ENCODE measurements around the gene FAM98C. TPM values are rescaled to one million over a fixed set of nuclear protein-coding genes. Genes with fewer than 3 reads are reported as not detected.
A peak's percentile ranks its signal among the peaks of the same experiment; 100 is the strongest.

Gene FAM98C
- total RNA-seq, 1 donor from 2014 or later = 11.8 TPM

DNA sequence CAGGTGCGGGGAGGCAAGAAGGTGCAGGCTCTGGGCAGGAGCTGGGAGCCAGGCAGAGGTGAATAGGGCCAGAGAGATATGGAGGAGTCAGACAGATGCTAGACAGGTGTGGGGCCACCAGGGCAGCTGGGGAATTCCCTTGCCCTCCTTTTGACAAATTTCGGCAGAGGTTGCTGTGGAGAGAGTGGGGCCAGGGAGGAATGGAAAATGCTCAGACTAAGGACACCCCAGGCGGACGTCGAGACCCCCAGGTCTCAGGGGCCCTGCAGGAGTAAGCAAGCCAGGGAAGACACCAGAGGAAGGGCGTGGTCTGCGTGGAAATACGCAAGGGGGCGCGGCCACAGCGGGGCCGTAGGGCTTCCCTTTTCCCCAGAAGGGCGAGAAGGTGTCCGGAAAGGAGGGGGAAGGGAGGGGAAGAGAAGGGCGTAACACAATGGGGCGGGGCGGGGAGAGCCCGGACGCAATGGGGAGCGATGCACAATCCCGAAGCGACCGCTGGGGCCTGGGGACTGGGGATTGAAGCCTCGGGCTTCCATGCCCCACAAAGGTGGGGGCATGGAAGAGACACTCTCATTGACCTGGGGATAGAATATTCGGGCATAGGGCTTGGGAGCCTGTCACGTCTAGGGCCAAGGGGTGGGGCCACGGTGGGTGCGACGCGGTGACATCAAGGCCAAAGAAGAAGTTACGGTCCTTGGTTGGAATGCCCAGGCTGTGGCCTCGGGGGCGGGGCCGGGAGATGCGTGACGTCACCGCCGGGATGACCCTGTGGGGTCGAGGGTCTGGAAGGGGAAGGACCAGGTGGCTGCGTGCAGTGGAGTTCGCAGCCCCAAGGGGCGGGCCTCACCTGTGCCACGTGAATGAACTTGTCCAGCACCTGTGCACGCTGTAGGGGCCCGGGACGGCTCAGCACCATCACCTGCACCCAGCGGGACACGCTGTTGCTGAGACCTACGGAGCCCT is 14.9 kb downstream of the FAM98C start:
- Mint-ChIP-seq H3K36me3 (ENCODE audit: low read depth) (no peaks in the 10 kb centered on the region), H3K4me1 (peaks cover 12% of the 10 kb centered on the region), H3K4me3 (peak overlapping the region; percentile 83), H3K9me3 (no peaks in the 10 kb centered on the region), H3K27ac (ENCODE audit: unreplicated experiment) (no peak overlapping the region), H3K27me3 (ENCODE audit: low read depth) (peaks cover 28% of the 10 kb centered on the region)
- peak; percentile 46 for DNase-seq (ENCODE audit: low read depth, low spot score)
- TF ChIP-seq, protein P1, sequence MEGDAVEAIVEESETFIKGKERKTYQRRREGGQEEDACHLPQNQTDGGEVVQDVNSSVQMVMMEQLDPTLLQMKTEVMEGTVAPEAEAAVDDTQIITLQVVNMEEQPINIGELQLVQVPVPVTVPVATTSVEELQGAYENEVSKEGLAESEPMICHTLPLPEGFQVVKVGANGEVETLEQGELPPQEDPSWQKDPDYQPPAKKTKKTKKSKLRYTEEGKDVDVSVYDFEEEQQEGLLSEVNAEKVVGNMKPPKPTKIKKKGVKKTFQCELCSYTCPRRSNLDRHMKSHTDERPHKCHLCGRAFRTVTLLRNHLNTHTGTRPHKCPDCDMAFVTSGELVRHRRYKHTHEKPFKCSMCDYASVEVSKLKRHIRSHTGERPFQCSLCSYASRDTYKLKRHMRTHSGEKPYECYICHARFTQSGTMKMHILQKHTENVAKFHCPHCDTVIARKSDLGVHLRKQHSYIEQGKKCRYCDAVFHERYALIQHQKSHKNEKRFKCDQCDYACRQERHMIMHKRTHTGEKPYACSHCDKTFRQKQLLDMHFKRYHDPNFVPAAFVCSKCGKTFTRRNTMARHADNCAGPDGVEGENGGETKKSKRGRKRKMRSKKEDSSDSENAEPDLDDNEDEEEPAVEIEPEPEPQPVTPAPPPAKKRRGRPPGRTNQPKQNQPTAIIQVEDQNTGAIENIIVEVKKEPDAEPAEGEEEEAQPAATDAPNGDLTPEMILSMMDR (conservative IDR thresholded peaks at IDR 0.05) = peak; percentile 43

DNA sequence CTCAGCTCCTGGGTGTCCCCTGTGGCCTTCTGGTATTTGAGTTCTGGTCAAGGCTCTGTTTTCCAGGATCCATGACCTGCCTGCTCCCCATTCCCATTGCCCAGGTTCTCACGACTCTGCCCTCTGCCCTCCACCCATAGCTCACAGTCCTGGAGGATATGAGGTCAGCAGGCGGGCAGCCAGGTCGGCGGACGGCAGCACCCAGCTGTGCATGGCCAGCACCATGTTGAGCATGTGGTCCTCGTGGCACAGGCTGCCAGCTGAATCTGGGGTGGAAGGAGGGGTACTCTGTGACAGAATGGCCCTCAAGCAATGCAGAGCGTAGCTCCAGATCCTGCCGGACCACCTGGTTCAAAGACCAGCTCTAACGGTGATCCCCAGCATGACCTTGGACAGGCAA is 18.0 kb downstream of the FAM98C start:
- Mint-ChIP-seq H3K4me1 (peaks cover 12% of the 10 kb centered on the region), H3K27me3 (ENCODE audit: low read depth) (peaks cover 28% of the 10 kb centered on the region), H3K36me3 (ENCODE audit: low read depth) (no peaks in the 10 kb centered on the region), H3K4me3 (no peak overlapping the region), H3K27ac (ENCODE audit: unreplicated experiment) (no peak overlapping the region), H3K9me3 (no peaks in the 10 kb centered on the region)
- DNase-seq (ENCODE audit: low read depth, low spot score) = no peak
- TF ChIP-seq, protein P1 (conservative IDR thresholded peaks at IDR 0.05) = no peak

GRCh38 chr19:38421856-38422255 is 19.0 kb downstream of the FAM98C start:
- no peak overlapping the region for H3K27ac Mint-ChIP-seq (ENCODE audit: unreplicated experiment)
- peaks cover 25% of the 10 kb centered on the region for H3K27me3 Mint-ChIP-seq (ENCODE audit: low read depth)
- H3K4me3 Mint-ChIP-seq = no peak overlapping the region
- no peak for DNase-seq (ENCODE audit: low read depth, low spot score)
- TF ChIP-seq, protein P1 (conservative IDR thresholded peaks at IDR 0.05) = no peak
- H3K4me1 Mint-ChIP-seq = peaks cover 16% of the 10 kb centered on the region
- H3K36me3 Mint-ChIP-seq (ENCODE audit: low read depth) = no peaks in the 10 kb centered on the region
- no peaks in the 10 kb centered on the region for H3K9me3 Mint-ChIP-seq

GRCh38 chr19:38422438-38422837 is 19.5 kb downstream of the FAM98C start:
- no peak overlapping the region for H3K4me3 Mint-ChIP-seq
- no peaks in the 10 kb centered on the region for H3K36me3 Mint-ChIP-seq (ENCODE audit: low read depth)
- no peak for DNase-seq (ENCODE audit: low read depth, low spot score)
- H3K27ac Mint-ChIP-seq (ENCODE audit: unreplicated experiment) = no peak overlapping the region
- no peaks in the 10 kb centered on the region for H3K9me3 Mint-ChIP-seq
- peaks cover 11% of the 10 kb centered on the region for H3K4me1 Mint-ChIP-seq
- H3K27me3 Mint-ChIP-seq (ENCODE audit: low read depth) = peaks cover 19% of the 10 kb centered on the region
- TF ChIP-seq, protein P1 (conservative IDR thresholded peaks at IDR 0.05) = no peak

- peak overlapping the region; percentile 19 for H3K27ac Mint-ChIP-seq (ENCODE audit: unreplicated experiment)
- no peak overlapping the region for H3K4me3 Mint-ChIP-seq
- H3K4me1 Mint-ChIP-seq = peaks cover 4% of the 10 kb centered on the region
- no peaks in the 10 kb centered on the region for H3K9me3 Mint-ChIP-seq
- DNase-seq (ENCODE audit: low read depth, low spot score) = no peak
- TF ChIP-seq, protein P1 (conservative IDR thresholded peaks at IDR 0.05) = no peak
- no peaks in the 10 kb centered on the region for H3K36me3 Mint-ChIP-seq (ENCODE audit: low read depth)
- peaks cover 5% of the 10 kb centered on the region for H3K27me3 Mint-ChIP-seq (ENCODE audit: low read depth)
Observed at GRCh38 chr19:38424272-38424671, 21.4 kb downstream of the FAM98C start.

All from neural crest cell (in vitro differentiated cells).